WERI-Rb-1 (cell line): Measurements from ENCODE around the gene FNBP1.

ENCODE experiments used
- DNase-seq: peaks from one replicate; pipeline ENCODE4 v3.0.0-alpha.2; 2020
- H3K27ac ChIP-seq: fragments of 250-450 bp; sonication (Bioruptor Pico); 2 replicates; pipeline ENCODE4 v1.5.1; 2020; ENCODE audit warnings: mild to moderate bottlenecking, moderate library complexity
- H3K27me3 ChIP-seq: fragments of 250-450 bp; sonication (Bioruptor Pico); 2 replicates; pipeline ENCODE4 v1.5.1; 2021; ENCODE audit warnings: mild to moderate bottlenecking, low read depth, moderate library complexity; ENCODE audit not compliant: insufficient read depth, severe bottlenecking
- H3K36me3 ChIP-seq: fragments of 250-450 bp; sonication (Bioruptor Pico); 2 replicates; pipeline ENCODE4 v1.5.1; 2020; ENCODE audit warnings: mild to moderate bottlenecking, moderate library complexity
- H3K4me3 ChIP-seq: 2 replicates; pipeline ENCODE4 v1.5.1; 2011; ENCODE audit warnings: low read depth, mild to moderate bottlenecking, control low read depth, low read length
- H3K9me3 ChIP-seq: fragments of 250-450 bp; sonication (Bioruptor Pico); 2 replicates; pipeline ENCODE4 v1.5.1; 2021; ENCODE audit warnings: mild to moderate bottlenecking, moderate library complexity; ENCODE audit not compliant: severe bottlenecking
- TF ChIP-seq, protein P1 (sequence below): IDR thresholded peaks from 2 replicates; pipeline ENCODE4 v1.5.1; 2011; ENCODE audit warnings: low read depth, mild to moderate bottlenecking, control low read depth, inconsistent platforms, low read length

The FNBP1 gene

DNA sequence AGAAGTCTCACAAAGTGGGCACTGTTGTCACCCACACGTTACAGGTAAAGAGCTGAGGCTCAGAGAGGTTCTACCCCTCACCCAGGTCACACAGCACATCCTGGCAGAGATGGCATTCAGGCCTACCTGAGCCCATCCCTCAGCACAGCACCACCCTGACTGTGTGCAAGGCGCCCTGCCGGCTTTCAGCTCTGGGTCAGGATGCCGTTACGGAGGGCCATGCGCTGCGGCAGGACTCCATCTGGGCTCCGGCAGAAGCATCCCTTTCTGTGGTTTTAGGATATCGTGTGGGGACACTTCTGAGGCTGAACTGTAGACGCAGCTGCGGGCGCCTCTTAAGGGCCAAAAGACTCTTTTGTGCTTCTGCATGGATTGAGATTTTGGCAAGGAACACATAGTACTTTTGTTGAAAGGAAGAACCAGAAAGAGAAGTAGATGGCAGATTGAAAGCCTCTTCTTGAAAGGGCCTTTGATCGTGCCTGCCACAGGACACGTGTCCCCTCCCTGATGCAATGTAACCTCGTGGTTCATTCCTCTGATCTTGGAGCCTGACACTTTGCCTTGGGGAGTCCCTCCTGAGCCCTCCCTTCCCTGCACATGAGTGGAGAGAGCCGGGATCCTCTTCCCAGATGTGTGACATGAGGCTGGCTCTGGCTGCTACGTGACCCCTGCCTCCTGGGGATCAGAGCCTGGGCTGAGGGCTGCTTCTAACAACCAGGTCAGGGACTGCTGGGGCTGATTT lies 176.4 kb downstream of the FNBP1 start:
- H3K9me3 ChIP-seq, result no peaks in the 10 kb centered on the region

DNA sequence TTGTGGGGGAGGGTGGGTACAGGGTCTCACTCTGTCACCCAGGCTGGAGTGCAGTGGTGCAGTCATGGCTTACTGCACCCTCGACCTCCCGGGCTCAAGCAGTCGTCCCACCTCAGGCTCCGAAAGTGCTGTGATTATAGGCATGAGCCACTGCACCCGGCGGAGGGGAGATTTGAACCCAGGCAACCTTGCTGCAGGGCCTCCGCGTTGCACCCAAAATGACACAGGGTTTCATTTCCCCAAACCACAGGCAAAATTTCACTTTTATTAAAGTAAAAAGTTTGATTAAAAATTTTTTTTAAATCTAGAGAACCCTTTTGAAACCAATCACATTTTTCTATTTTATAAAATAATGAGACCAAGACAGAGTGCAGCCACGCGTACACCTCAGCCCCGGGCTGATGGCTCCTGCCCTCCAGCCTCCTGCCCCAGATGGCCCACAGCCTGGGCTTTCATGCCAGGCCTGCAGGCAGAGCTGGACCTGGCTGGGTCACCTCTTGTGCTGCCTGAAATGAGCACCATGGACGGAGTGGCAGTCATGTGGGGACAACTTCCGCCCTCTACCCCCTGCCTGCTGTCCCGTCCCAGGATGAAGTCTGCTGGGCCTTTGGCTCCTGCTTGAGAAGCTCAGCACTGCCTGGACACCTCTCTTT lies 177.2 kb downstream of the FNBP1 start:
- no peak overlapping the region for H3K27ac ChIP-seq
- TF ChIP-seq, protein P1, sequence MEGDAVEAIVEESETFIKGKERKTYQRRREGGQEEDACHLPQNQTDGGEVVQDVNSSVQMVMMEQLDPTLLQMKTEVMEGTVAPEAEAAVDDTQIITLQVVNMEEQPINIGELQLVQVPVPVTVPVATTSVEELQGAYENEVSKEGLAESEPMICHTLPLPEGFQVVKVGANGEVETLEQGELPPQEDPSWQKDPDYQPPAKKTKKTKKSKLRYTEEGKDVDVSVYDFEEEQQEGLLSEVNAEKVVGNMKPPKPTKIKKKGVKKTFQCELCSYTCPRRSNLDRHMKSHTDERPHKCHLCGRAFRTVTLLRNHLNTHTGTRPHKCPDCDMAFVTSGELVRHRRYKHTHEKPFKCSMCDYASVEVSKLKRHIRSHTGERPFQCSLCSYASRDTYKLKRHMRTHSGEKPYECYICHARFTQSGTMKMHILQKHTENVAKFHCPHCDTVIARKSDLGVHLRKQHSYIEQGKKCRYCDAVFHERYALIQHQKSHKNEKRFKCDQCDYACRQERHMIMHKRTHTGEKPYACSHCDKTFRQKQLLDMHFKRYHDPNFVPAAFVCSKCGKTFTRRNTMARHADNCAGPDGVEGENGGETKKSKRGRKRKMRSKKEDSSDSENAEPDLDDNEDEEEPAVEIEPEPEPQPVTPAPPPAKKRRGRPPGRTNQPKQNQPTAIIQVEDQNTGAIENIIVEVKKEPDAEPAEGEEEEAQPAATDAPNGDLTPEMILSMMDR, result no peak

More for the DNA sequence above, 176.4 kb downstream of the FNBP1 start:
- Histone ChIP-seq H3K4me3 (no peak overlapping the region), H3K27ac (no peak overlapping the region), H3K36me3 (peaks cover 25% of the 10 kb centered on the region), H3K27me3 (no peaks in the 10 kb centered on the region)
- DNase-seq, result no peak
- TF ChIP-seq, protein P1, result no peak

DNA sequence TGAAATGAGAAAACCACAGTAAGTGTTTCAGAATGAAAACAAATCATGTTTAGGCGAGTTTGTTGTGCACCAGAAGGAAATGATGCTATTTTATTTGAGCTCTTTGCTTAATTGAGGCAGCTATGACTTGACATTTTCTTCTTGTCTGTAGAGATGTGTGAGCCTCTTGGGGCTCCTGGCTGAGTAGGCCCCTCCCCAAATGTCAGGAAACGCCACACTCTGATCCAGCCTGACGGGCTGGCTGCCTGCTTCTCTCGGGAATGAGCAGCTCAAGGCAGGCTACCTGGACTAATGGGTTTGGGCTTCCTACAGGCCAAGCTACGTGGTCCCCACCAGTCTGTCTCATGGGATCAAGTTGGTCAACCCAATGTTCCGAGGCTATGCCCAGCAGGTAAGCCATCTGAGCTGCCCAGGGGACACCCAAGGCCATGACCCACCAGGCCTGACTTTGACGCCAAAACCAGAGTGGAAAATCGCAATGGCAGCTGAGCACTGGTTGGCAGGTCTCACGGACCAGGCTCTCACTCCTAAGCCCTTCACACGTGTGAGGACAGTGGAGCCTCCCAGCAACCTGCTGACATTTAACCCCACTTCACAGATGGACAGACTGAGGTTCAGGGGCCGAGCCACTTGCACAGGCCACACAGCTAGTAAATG lies 177.9 kb downstream of the FNBP1 start:
- TF ChIP-seq, protein P1, result no peak
- DNase-seq, result no peak
- H3K4me3 ChIP-seq, result no peak overlapping the region
- no peaks in the 10 kb centered on the region for H3K27me3 ChIP-seq
- no peak overlapping the region for H3K27ac ChIP-seq
- peaks cover 39% of the 10 kb centered on the region for H3K36me3 ChIP-seq
- no peaks in the 10 kb centered on the region for H3K9me3 ChIP-seq

More for the DNA sequence above, 177.2 kb downstream of the FNBP1 start:
- DNase-seq, result no peak
- Histone ChIP-seq H3K36me3 (peaks cover 33% of the 10 kb centered on the region), H3K4me3 (no peak overlapping the region), H3K9me3 (no peaks in the 10 kb centered on the region), H3K27me3 (no peaks in the 10 kb centered on the region)

DNA sequence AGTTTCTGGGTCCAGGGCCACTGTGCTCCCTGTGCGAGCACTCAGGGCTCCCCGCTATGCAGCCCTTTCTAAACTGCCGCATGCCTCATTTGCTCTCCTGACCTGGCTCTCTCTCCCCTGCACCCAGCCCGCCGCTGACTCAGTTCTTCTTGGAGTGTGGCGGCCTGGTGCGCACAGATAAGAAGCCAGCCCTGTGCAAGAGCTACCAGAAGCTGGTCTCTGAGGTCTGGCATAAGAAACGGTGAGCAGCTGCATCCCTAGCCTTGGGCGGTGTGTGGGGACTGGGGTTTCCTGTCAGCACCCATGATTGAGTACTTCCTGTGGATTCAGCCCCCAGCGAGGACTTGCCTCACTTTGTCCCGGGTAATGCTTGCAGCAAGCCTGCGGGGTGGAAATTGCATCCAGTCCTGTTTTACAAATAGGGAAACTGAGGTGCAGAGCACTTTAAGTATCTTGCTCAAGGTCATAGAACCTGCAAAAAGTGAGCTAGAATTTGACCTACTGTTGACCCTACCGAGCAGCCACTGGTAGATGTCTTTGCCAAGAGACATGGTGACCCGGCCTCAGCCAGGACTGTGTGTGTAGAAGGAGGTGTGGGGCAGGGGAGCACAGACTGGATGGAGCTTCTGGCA lies 179.8 kb downstream of the FNBP1 start:
- TF ChIP-seq, protein P1, result no peak
- peaks cover 51% of the 10 kb centered on the region for H3K36me3 ChIP-seq
- DNase-seq, result no peak
- H3K27ac ChIP-seq, result no peak overlapping the region
- no peaks in the 10 kb centered on the region for H3K9me3 ChIP-seq
- no peaks in the 10 kb centered on the region for H3K27me3 ChIP-seq
- no peak overlapping the region for H3K4me3 ChIP-seq

DNA sequence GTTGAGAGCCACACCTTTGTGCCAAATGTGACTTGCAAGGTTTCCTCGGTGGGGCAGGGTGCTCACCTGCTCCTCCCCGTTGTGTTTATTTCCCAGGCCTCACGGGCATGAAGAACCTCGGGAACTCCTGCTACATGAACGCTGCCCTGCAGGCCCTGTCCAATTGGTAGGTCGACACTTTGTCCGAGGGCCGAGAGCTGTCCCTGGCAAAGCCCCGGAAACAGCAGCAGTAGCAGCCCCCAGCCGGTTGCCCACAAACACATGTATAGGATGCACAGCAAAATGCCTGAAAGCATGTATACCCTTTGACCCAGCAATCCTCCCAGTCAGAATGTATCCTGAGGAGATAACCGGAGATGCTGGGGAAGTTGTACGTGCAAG lies 181.6 kb downstream of the FNBP1 start:
- TF ChIP-seq, protein P1, result no peak
- Histone ChIP-seq H3K36me3 (peaks cover 58% of the 10 kb centered on the region), H3K27me3 (no peaks in the 10 kb centered on the region), H3K4me3 (no peak overlapping the region), H3K27ac (no peak overlapping the region), H3K9me3 (no peaks in the 10 kb centered on the region)
- DNase-seq, result no peak
